OCI-LY3 (cell line): ENCODE data around the gene IGHMBP2.

Source experiments
- CTCF ChIP-seq: fragments of 200-600, 300-600 bp; sonication (generic); IDR thresholded peaks from 2 replicates; pipeline ENCODE4 v1.5.1; 2014; ENCODE audit warnings: antibody characterized with exemption, low read length, low read depth
- EZH2phosphoT487 ChIP-seq: fragments of 200-600 bp; shearing (Covaris generic); IDR thresholded peaks from 2 replicates; pipeline ENCODE4 v1.6.1; 2018; ENCODE audit warnings: antibody characterized with exemption, mixed run types, low read depth

- no peak for TF ChIP-seq CTCF
- TF ChIP-seq EZH2phosphoT487 = no peak
Measured at GRCh38 chr11:68966894-68967780, 63.4 kb downstream of the IGHMBP2 start.
